A549 (cell line): ENCODE results near the gene ZBED4. TPM values are rescaled to one million over a fixed set of nuclear protein-coding genes. Genes with fewer than 3 reads are reported as not detected.
"Not testable (repeated sequence)": the region's sequence is repeated elsewhere in the genome, so short reads cannot be mapped to it uniquely, and the experiment has no call there.

Experiments used
- ATAC-seq, 2 experiments: fragments of 200-7000 bp in 1 of 2; fragments of >200 bp in 1 of 2; cut with Nextera tagmentation in 1 of 2; cut with Tn5 transposase in 1 of 2; 3 replicates each; pipeline versions ENCODE4 v1.8.0 to v1.9.1; 2018 to 2020; ENCODE audit warnings: mild to moderate bottlenecking in 1 of 2, moderate library complexity in 1 of 2
- CTCF ChIA-PET: fragments of 300-600 bp; sonication (Branson Sonifier 250); formaldehyde crosslinking; extraction: SDS; loops from one replicate; lab custom pipeline; 2021; ENCODE audit warnings: antibody characterized with exemption, inconsistent platforms; lab: Yijun Ruan, JAX
- POLR2A ChIA-PET: fragments of 350-600 bp; formaldehyde crosslinking; extraction: SDS; loops from one replicate; lab custom pipeline; 2021; ENCODE audit warnings: antibody characterized with exemption, inconsistent platforms; lab: Yijun Ruan, JAX
- DNase-seq, 2 experiments: peaks; one replicate each; pipeline versions ENCODE4 v3.0.0 to v3.0.0-alpha.2; 2011 to 2016; ENCODE audit warnings: low read depth in 1 of 2, low spot score in 1 of 2
- FAIRE-seq: peaks from 2 replicates; lab custom pipeline; 2011; peaks lifted over from hg19 to GRCh38; lab: Jason Lieb, UNC
- H3K27ac ChIP-seq, 2 experiments: fragments of >200 bp; sonication (Bioruptor Twin); formaldehyde crosslinking; 3 replicates each; pipeline ENCODE4 v1.5.1; 2016 to 2017
- H3K4me1 ChIP-seq: fragments of >200 bp; sonication (Bioruptor Twin); formaldehyde crosslinking; 3 replicates; pipeline ENCODE4 v1.6.1; 2016
- H3K4me2 ChIP-seq: fragments of >200 bp; sonication (Bioruptor Twin); formaldehyde crosslinking; 3 replicates; pipeline ENCODE4 v1.6.1; 2016
- H3K4me3 ChIP-seq: fragments of >200 bp; sonication (Bioruptor Twin); formaldehyde crosslinking; 3 replicates; pipeline ENCODE4 v1.5.1; 2016
- H3K9me3 ChIP-seq: fragments of >200 bp; sonication (Bioruptor Twin); formaldehyde crosslinking; 3 replicates; pipeline ENCODE4 v1.6.1; 2016
- CBX8 ChIP-seq: fragments of 200-600 bp; sonication (generic); IDR thresholded peaks from 2 replicates; pipeline ENCODE4 v1.6.1; 2016
- CEBPB ChIP-seq, 2 experiments: fragments of >200 bp in 1 of 2; sonication (Bioruptor Twin) in 1 of 2; formaldehyde crosslinking in 1 of 2; IDR thresholded peaks; 2 replicates each; pipeline ENCODE4 v1.6.1; 2012 to 2016
- FOSB ChIP-seq: fragments of 250-450 bp; sonication (Bioruptor Pico); IDR thresholded peaks from 2 replicates; pipeline ENCODE4 v1.5.0; 2020; ENCODE audit warnings: mild to moderate bottlenecking, moderate library complexity
- FOSL2 ChIP-seq, 2 experiments: fragments of 450-650 bp in 1 of 2; fragments of >200 bp in 1 of 2; sonication (Bioruptor Twin) in 1 of 2; formaldehyde crosslinking; IDR thresholded peaks; 2 replicates each; pipeline versions ENCODE4 v1.5.0 to v1.6.1; 2016 to 2020; ENCODE audit warnings: mild to moderate bottlenecking in 1 of 2, moderate library complexity in 1 of 2
- HOXB13 ChIP-seq: fragments of 250-450 bp; sonication (Bioruptor Pico); IDR thresholded peaks from 2 replicates; pipeline ENCODE4 v1.5.0; 2020; ENCODE audit warnings: low read depth, mild to moderate bottlenecking, moderate library complexity
- JUNB ChIP-seq: fragments of >200 bp; sonication (Bioruptor Twin); formaldehyde crosslinking; IDR thresholded peaks from 2 replicates; pipeline ENCODE4 v1.6.1; 2016
- MYC ChIP-seq: IDR thresholded peaks from 2 replicates; pipeline ENCODE4 v1.6.1; 2012; ENCODE audit warnings: mild to moderate bottlenecking, inconsistent platforms, low read length, improper control_type of control experiment, borderline replicate concordance
- SREBF2 ChIP-seq: fragments of 450-650 bp; IDR thresholded peaks from 2 replicates; pipeline ENCODE4 v1.6.1; 2014; ENCODE audit warnings: mild to moderate bottlenecking, moderate library complexity
- TFCP2L1 ChIP-seq: fragments of 250-450 bp; sonication (Bioruptor Pico); IDR thresholded peaks from 2 replicates; pipeline ENCODE4 v1.5.0; 2021; ENCODE audit warnings: mild to moderate bottlenecking
- ZC3H11A ChIP-seq: fragments of 450-650 bp; IDR thresholded peaks from 2 replicates; pipeline ENCODE4 v1.6.1; 2014; ENCODE audit warnings: antibody characterized with exemption, mild to moderate bottlenecking
- ZFP36 ChIP-seq: fragments of 450-650 bp; IDR thresholded peaks from 2 replicates; pipeline ENCODE4 v1.6.1; 2014; ENCODE audit warnings: borderline replicate concordance; ENCODE audit not compliant: partially characterized antibody
- WGBS: methylation state at CpG from one replicate; pipeline ENCODE4 v1.1.6; 2017; ENCODE audit errors: missing lambda C conversion rate; 5-methylcytosine and 5-hydroxymethylcytosine counted together
- polyA plus RNA-seq, 4 experiments: library from polyadenylated mRNA; depleted of rRNA in 3 of 4; stranded (reverse); fragments of >200 nt; fragmentation: RNase III in 1 of 4; extraction: RNeasy Plus Mini Kit Qiagen cat#74134 plus additional on column Dnase treatment in 1 of 4; gene quantifications; 2 replicates in 3 of 4; 3 replicates in 1 of 4; pipeline ENCODE4 v1.2.3, GENCODE V29; 2011 to 2017
- TF ChIP-seq, protein P1 (sequence below): fragments of 150-350 bp; IDR thresholded peaks from 2 replicates; pipeline ENCODE4 v1.6.1; 2014; ENCODE audit warnings: low read depth, mild to moderate bottlenecking, low read length
- TF ChIP-seq, protein P2 (sequence below): IDR thresholded peaks from 2 replicates; pipeline ENCODE4 v1.6.1; 2012
- TF ChIP-seq, protein P3 (sequence below): fragments of 250-450 bp; sonication (Bioruptor Pico); IDR thresholded peaks from 2 replicates; pipeline ENCODE4 v1.5.0; 2020; ENCODE audit warnings: low read depth, mild to moderate bottlenecking, moderate library complexity
- TF ChIP-seq, protein P4 (sequence below): fragments of 250-450 bp; sonication (Bioruptor Pico); IDR thresholded peaks from 2 replicates; pipeline ENCODE4 v1.5.0; 2021; ENCODE audit warnings: mild to moderate bottlenecking, moderate library complexity, borderline replicate concordance

ZBED4 gene
- polyA plus RNA-seq, 2 of the 4 experiments (the other 2 are of a cell fraction), result 8.6 to 9.5 TPM

DNA sequence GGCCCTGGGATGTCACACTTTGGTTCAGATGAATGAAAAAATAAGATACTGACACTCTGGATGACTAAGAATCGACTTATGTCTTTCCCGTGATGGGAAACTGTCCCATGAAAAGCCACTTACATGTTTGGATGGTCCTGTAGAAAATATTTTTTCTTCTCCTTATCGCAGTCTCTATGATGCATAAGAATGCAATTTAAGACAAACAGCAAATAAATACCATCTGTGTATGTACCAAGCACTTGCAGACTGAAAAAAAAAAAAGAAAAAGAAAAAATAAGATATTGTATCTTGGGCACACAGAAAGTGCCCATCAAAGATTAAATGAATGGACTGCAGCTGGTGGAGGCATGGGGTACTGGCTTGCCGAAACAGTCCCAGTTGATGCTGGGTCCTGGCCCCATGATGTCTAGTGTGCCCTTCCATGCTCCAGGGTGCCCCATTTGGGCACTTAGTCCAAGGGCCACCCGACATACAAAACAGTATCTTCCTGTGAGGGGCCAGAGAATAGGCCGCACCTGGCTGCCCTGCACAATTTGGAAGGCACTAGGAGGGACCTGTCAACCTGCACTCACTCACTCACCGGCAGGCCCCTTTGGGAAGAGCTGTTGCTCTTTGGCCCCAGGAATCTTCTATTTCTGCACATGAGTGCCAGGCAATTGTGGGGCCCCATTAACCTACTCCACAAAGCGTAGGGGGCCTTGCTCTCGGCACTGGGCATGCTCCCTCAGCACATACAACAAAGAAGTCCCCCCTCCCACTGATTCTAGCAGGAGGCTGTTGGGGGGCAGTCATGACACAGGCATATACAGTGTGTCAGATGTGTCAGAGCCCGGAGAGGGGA, 2.5 kb upstream of the ZBED4 start:
- CTCF ChIA-PET, result no interaction called here
- Histone ChIP-seq H3K4me2 (no peak overlapping the region), H3K27ac (no peak overlapping the region), H3K9me3 (no peaks in the 10 kb centered on the region)
- ATAC-seq (no peak), FAIRE-seq (no peak)
- TF ChIP-seq HOXB13 (CRISPR knock-in tag) (no peak), SREBF2 (no peak), ZC3H11A (no peak), MYC (no peak), CBX8 (no peak)
- TF ChIP-seq, protein P1, sequence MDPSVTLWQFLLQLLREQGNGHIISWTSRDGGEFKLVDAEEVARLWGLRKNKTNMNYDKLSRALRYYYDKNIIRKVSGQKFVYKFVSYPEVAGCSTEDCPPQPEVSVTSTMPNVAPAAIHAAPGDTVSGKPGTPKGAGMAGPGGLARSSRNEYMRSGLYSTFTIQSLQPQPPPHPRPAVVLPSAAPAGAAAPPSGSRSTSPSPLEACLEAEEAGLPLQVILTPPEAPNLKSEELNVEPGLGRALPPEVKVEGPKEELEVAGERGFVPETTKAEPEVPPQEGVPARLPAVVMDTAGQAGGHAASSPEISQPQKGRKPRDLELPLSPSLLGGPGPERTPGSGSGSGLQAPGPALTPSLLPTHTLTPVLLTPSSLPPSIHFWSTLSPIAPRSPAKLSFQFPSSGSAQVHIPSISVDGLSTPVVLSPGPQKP, result no peak
- TF ChIP-seq, all 56 proteins: peak for 0
- Histone ChIP-seq H3K4me3 (no peak overlapping the region), H3K4me1 (peaks cover 12% of the 10 kb centered on the region)
- WGBS, result 86% methylated on average over 10 of the region's 10 CpGs
- POLR2A ChIA-PET, result no interaction called here
- DNase-seq, result no peak

DNA sequence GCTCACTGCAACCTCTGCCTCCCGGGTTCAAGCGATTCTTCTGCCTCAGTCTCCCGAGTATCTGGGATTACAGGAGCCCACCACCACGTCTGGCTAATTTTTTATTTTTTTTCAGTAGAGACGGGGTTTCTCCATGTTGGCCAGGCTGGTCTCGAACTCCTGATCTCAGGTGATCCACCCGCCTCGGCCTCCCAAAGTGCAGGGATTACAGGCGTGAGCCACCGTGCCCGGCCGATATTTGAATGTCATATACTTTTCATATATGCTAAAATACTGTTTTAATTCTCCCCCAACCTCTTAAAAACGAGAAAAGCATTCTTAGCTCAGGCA, 1.1 kb upstream of the ZBED4 start:
- POLR2A ChIA-PET, FAIRE-seq, DNase-seq, H3K9me3 ChIP-seq, CTCF ChIA-PET, ATAC-seq: not testable (repeated sequence)
- Histone ChIP-seq H3K27ac (peak overlapping the region; percentile 96 to 99), H3K4me2 (peak overlapping the region; percentile 97), H3K4me1 (peaks cover 12% of the 10 kb centered on the region), H3K4me3 (peak overlapping the region; percentile 61)
- 76% methylated on average over 13 of the region's 13 CpGs for WGBS

DNA sequence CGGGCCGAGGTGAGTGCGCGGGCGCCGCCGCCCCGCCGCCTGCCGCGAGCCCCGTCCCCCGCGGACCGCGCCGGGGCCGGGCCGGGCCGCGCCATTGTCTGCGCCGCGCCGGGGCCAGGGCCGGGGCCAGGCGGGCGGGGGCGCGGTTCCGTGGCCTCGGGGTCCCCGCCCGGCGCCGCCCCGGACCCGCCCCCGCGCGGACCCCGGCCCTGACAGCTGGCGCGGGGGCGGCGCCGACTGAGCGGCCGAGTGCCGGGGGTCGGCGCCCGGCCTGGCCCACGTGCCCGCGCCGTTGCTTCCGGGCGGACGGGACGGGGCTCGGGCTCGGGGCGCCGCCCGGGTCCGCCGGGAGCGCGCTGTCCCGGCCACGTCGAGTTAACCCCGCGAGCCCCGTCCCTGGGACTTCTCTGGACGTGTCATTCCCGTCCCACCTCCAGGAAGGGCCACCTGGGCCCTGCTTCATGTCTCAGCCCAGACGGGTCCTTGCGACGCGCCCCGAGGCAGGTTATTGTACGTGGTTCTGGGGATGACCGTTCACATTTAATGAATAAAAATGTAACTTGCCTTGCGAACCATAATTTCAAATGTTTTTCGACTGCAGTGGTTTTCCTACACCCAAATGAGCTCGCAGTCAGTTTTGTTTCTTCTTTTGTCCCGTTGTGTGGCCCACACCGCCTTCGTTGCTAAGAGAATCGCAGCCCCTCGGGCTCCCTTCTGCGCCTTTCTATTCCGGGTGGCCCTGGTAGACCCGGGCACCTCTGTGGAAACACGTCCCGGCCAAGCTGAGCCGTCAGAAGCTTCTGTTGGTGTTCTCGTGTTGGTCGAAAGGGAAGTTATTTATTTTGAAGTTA, 562 bp downstream of the ZBED4 start:
- no peak for FAIRE-seq
- POLR2A ChIA-PET, result no interaction called here
- peak in 1 of 2 experiments; percentile 55; a peak in 3 of 6 replicates for ATAC-seq

DNA sequence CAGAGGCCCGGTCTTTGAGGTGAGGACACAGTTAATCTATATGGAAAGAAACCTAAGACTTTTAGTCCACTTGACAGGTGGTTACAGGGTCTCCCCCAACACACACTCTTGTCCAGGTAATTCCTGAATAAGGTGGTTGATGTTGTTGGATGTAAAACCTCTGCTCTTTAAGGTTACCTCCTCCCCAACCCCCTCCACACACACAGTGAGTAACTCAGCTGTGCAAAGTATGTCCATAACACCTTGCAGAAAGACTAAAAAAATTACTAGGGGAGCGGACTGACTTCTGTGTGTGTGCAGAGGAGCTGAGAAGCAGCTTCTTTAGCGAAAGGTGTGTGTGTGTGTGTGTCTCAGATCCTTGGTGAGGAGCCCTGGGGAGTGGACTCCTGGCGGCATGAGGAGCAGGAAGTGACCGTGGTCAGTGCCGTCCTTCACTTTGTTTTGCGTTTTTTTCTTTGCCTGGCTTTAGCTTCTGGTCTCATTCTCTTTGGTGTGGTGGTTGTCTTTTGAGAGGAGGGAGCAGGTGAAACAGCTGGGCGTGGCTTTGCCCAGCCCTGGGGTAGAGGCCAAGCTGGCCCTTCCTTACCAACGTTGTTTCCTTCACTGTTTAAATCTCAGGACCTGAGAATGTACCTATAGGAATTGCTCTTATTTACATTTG, 1.7 kb downstream of the ZBED4 start:
- Histone ChIP-seq H3K4me3 (peak overlapping the region; percentile 79), H3K4me1 (peaks cover 12% of the 10 kb centered on the region), H3K9me3 (no peaks in the 10 kb centered on the region), H3K4me2 (peak overlapping the region; percentile 86), H3K27ac (0 out of 6 replicates have a peak overlapping the region, but pooled peaks of 1 of the 2 experiments have one; percentile 40)
- 61% methylated on average over 9 of the region's 9 CpGs for WGBS
- ATAC-seq (no peak), DNase-seq (no peak), FAIRE-seq (no peak)
- ChIA-PET CTCF (no interaction called here), POLR2A (no interaction called here)
- TF ChIP-seq FOSB (CRISPR knock-in tag) (no peak), JUNB (no peak), CEBPB (IDR thresholded peaks at IDR 0.05) (no peak), TFCP2L1 (no peak), FOSL2 (IDR thresholded peaks at IDR 0.05) (no peak), FOSL2 (CRISPR knock-in tag; IDR thresholded peaks at IDR 0.05) (no peak)
- TF ChIP-seq, protein P2, sequence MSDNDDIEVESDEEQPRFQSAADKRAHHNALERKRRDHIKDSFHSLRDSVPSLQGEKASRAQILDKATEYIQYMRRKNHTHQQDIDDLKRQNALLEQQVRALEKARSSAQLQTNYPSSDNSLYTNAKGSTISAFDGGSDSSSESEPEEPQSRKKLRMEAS, result no peak
- TF ChIP-seq, protein P3, sequence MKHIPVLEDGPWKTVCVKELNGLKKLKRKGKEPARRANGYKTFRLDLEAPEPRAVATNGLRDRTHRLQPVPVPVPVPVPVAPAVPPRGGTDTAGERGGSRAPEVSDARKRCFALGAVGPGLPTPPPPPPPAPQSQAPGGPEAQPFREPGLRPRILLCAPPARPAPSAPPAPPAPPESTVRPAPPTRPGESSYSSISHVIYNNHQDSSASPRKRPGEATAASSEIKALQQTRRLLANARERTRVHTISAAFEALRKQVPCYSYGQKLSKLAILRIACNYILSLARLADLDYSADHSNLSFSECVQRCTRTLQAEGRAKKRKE (CRISPR knock-in tag), result no peak
- TF ChIP-seq, protein P4, sequence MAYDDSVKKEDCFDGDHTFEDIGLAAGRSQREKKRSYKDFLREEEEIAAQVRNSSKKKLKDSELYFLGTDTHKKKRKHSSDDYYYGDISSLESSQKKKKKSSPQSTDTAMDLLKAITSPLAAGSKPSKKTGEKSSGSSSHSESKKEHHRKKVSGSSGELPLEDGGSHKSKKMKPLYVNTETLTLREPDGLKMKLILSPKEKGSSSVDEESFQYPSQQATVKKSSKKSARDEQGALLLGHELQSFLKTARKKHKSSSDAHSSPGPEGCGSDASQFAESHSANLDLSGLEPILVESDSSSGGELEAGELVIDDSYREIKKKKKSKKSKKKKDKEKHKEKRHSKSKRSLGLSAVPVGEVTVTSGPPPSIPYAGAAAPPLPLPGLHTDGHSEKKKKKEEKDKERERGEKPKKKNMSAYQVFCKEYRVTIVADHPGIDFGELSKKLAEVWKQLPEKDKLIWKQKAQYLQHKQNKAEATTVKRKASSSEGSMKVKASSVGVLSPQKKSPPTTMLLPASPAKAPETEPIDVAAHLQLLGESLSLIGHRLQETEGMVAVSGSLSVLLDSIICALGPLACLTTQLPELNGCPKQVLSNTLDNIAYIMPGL, result no peak
- TF ChIP-seq, all 56 proteins: peak for 0

More for the DNA sequence above, 562 bp downstream of the ZBED4 start:
- CTCF ChIA-PET, result no interaction called here
- peak in 1 of 2 experiments; percentile 21 for DNase-seq
- TF ChIP-seq, protein P2, result 0 out of 2 replicates have a peak, but pooled peaks have one; percentile 33
- no peak for TF ChIP-seq ZFP36
- Histone ChIP-seq H3K9me3 (no peaks in the 10 kb centered on the region), H3K27ac (peak overlapping the region; percentile 79 to 97), H3K4me3 (peak overlapping the region; percentile 79), H3K4me1 (peaks cover 12% of the 10 kb centered on the region), H3K4me2 (peak overlapping the region; percentile 86)
- 3% methylated on average over 22 of the region's 101 CpGs for WGBS
